Measurements from ENCODE around the gene ERICH6.

Gene ERICH6

DNA sequence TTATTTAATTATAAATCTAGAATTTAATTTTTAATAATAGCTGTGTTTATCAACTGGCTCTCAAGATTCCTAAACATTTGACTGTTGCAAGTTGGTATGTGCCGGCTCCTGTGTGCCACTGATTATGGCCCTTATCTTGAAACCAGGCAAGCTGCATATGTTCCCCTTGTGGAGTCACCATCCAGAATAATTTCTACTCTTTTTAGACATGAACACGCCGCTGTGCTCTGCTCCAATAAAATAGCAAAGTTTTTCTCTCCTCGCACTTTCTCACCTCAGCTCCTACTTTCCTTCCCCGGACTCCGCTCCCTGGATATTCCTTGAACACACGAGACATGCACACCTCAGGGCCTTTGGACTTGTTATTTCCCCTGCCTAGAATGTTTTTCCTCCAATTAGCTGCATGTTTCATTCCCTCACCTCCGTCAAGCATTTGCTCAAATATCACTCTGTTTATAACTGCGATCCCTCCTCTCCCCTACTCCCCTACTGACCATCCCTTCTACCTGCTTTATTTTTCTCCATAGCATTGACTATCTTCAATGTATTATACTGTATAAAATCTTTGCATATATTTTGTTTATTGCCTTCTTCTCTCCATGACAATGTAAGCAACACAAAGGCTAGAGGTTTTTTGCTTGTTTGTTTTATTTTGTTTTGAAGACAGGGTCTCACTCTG lies 26.1 kb upstream of the ERICH6 start (continued):
- TF ChIP-seq ZNF202 (tag by site-specific recombination; IDR thresholded peaks at IDR 0.05; ENCODE audit: borderline replicate concordance) (no peak), KLF10 (tag by site-specific recombination; IDR thresholded peaks at IDR 0.05) (no peak), WT1 (tag by site-specific recombination; IDR thresholded peaks at IDR 0.05) (no peak), YY1 (tag by site-specific recombination; IDR thresholded peaks at IDR 0.05) (no peak)

DNA sequence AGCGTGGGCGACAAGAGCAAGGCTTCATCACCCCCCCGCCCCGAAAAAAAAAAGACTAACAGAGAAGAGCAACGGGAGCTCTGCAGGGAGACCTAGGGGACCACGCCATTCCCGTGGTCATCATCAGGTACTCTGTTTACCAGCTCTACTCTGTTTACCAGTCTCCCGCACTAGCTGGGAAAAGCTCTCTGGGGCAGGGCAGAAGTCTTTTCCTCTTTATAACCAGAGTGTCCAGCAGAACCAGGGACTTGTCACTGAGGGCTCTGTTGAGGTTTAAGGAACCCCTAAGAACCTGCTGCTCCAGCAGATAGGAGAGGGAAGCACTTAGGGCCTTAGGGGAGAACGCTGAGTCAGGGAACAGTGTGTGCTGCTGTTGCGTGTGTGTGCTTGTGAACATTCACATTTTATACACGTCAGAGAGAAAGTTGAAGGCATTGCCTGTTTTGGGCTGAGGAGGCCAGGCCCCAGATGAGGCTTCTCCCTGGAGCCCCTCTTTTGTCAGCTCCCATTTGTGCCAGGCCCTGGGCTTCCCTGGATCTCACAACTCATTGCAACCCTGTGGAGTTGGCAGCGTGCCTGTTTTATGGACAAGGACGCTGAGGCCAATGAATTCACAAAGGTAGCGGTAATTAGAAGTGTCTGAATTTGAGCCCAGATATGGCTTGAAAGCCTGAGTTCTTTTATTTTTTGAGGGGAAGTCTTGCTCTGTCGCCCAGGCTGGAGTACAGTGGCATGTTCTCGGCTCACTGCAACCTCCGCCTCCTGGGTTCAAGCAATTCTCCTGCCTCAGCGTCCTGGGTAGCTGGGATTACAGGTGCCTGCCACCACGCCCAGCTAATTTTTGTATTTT lies 24.2 kb upstream of the ERICH6 start:
- Histone ChIP-seq H3K9me3 (ENCODE audit: control insufficient read depth, insufficient read depth, low read depth, low read length) (no peaks in the 10 kb centered on the region), H3K36me3 (ENCODE audit: control insufficient read depth in 2 of 2, insufficient read depth in 1 of 2, low read length in 2 of 2) (no peaks in the 10 kb centered on the region), H3K4me3 (ENCODE audit: low read depth, low read length) (no peak overlapping the region), H3K4me1 (ENCODE audit: control insufficient read depth, insufficient read depth, low read length) (no peaks in the 10 kb centered on the region; the same call in 1 of the 2 replicates), H3K27ac (ENCODE audit: extremely low read depth, low read depth, low read length) (no peak overlapping the region)
- ChIA-PET POLR2A (no interaction called here), CTCF (no interaction called here)
- TF ChIP-seq ZNF549 (tag by site-specific recombination; IDR thresholded peaks at IDR 0.05): no peak
- TF ChIP-seq, protein P1, sequence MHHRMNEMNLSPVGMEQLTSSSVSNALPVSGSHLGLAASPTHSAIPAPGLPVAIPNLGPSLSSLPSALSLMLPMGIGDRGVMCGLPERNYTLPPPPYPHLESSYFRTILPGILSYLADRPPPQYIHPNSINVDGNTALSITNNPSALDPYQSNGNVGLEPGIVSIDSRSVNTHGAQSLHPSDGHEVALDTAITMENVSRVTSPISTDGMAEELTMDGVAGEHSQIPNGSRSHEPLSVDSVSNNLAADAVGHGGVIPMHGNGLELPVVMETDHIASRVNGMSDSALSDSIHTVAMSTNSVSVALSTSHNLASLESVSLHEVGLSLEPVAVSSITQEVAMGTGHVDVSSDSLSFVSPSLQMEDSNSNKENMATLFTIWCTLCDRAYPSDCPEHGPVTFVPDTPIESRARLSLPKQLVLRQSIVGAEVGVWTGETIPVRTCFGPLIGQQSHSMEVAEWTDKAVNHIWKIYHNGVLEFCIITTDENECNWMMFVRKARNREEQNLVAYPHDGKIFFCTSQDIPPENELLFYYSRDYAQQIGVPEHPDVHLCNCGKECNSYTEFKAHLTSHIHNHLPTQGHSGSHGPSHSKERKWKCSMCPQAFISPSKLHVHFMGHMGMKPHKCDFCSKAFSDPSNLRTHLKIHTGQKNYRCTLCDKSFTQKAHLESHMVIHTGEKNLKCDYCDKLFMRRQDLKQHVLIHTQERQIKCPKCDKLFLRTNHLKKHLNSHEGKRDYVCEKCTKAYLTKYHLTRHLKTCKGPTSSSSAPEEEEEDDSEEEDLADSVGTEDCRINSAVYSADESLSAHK (tag by site-specific recombination; IDR thresholded peaks at IDR 0.05): no peak
- no peak for TF ChIP-seq ZNF626 (tag by site-specific recombination; IDR thresholded peaks at IDR 0.05)
- TF ChIP-seq, protein P2, sequence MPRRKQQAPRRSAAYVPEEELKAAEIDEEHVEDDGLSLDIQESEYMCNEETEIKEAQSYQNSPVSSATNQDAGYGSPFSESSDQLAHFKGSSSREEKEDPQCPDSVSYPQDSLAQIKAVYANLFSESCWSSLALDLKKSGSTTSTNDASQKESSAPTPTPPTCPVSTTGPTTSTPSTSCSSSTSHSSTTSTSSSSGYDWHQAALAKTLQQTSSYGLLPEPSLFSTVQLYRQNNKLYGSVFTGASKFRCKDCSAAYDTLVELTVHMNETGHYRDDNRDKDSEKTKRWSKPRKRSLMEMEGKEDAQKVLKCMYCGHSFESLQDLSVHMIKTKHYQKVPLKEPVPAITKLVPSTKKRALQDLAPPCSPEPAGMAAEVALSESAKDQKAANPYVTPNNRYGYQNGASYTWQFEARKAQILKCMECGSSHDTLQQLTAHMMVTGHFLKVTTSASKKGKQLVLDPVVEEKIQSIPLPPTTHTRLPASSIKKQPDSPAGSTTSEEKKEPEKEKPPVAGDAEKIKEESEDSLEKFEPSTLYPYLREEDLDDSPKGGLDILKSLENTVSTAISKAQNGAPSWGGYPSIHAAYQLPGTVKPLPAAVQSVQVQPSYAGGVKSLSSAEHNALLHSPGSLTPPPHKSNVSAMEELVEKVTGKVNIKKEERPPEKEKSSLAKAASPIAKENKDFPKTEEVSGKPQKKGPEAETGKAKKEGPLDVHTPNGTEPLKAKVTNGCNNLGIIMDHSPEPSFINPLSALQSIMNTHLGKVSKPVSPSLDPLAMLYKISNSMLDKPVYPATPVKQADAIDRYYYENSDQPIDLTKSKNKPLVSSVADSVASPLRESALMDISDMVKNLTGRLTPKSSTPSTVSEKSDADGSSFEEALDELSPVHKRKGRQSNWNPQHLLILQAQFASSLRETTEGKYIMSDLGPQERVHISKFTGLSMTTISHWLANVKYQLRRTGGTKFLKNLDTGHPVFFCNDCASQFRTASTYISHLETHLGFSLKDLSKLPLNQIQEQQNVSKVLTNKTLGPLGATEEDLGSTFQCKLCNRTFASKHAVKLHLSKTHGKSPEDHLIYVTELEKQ (tag by site-specific recombination; IDR thresholded peaks at IDR 0.05; ENCODE audit: borderline replicate concordance): no peak
- no peak for TF ChIP-seq HOXC10 (CRISPR knock-in tag; IDR thresholded peaks at IDR 0.05)
- no peak for TF ChIP-seq ZNF544 (tag by site-specific recombination; IDR thresholded peaks at IDR 0.05)
- TF ChIP-seq ZNF785 (tag by site-specific recombination; IDR thresholded peaks at IDR 0.05): no peak
- no peak for TF ChIP-seq ZNF175 (tag by site-specific recombination; IDR thresholded peaks at IDR 0.05)
- no peak for TF ChIP-seq ZNF223 (tag by site-specific recombination; IDR thresholded peaks at IDR 0.05)
- TF ChIP-seq ZNF10 (tag by site-specific recombination; IDR thresholded peaks at IDR 0.05): no peak
- no peak for TF ChIP-seq ZNF776 (tag by site-specific recombination; IDR thresholded peaks at IDR 0.05; ENCODE audit: borderline replicate concordance)
- TF ChIP-seq ZNF664 (tag by site-specific recombination; IDR thresholded peaks at IDR 0.05): no peak
- no peak for TF ChIP-seq ZNF677 (tag by site-specific recombination; IDR thresholded peaks at IDR 0.05)
- TF ChIP-seq, protein P3, sequence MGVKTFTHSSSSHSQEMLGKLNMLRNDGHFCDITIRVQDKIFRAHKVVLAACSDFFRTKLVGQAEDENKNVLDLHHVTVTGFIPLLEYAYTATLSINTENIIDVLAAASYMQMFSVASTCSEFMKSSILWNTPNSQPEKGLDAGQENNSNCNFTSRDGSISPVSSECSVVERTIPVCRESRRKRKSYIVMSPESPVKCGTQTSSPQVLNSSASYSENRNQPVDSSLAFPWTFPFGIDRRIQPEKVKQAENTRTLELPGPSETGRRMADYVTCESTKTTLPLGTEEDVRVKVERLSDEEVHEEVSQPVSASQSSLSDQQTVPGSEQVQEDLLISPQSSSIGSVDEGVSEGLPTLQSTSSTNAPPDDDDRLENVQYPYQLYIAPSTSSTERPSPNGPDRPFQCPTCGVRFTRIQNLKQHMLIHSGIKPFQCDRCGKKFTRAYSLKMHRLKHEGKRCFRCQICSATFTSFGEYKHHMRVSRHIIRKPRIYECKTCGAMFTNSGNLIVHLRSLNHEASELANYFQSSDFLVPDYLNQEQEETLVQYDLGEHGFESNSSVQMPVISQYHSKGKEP (tag by site-specific recombination; IDR thresholded peaks at IDR 0.05): no peak
